ENCODE results near the gene ST14. TPM values are rescaled to one million over a fixed set of nuclear protein-coding genes. Genes with fewer than 3 reads are reported as not detected.
"Not testable (repeated sequence)": the region's sequence is repeated elsewhere in the genome, so short reads cannot be mapped to it uniquely, and the experiment has no call there.

The ST14 gene
- total RNA-seq, 4 donors from 2014 or later: 71.9 to 109 (median 84.6) TPM

- Histone ChIP-seq H3K27me3 (no peaks in the 10 kb centered on the region), H3K4me1 (peaks cover 4% of the 10 kb centered on the region), H3K36me3 (peaks cover 25% of the 10 kb centered on the region), H3K9me3 (no peaks in the 10 kb centered on the region), H3K27ac (no peak overlapping the region), H3K4me3 (no peak overlapping the region)
- TF ChIP-seq EP300 (IDR thresholded peaks at IDR 0.05) (no peak), POLR2AphosphoS5 (IDR thresholded peaks at IDR 0.05) (no peak), POLR2A (IDR thresholded peaks at IDR 0.05) (no peak), CTCF (IDR thresholded peaks at IDR 0.05) (no peak)
- no peak for DNase-seq (ENCODE audit: low spot score in 2 of 2)
- WGBS: 84% methylated on average over 2 of the region's 2 CpGs
Measured at GRCh38 chr11:130241713-130242112, 82.1 kb downstream of the ST14 start.

- Histone ChIP-seq H3K4me1 (peaks cover 8% of the 10 kb centered on the region), H3K27me3 (no peaks in the 10 kb centered on the region), H3K9me3 (no peaks in the 10 kb centered on the region), H3K36me3 (peaks cover 7% of the 10 kb centered on the region), H3K27ac (no peak overlapping the region), H3K4me3 (no peak overlapping the region)
- TF ChIP-seq POLR2AphosphoS5 (IDR thresholded peaks at IDR 0.05) (no peak), EP300 (IDR thresholded peaks at IDR 0.05) (no peak), POLR2A (IDR thresholded peaks at IDR 0.05) (no peak), CTCF (IDR thresholded peaks at IDR 0.05) (no peak)
- DNase-seq (ENCODE audit: low spot score in 2 of 2): no peak
- 54% methylated on average over 2 of the region's 2 CpGs for WGBS
Measured at GRCh38 chr11:130243816-130244215, 84.2 kb downstream of the ST14 start.

- 95% methylated on average over 3 of the region's 3 CpGs for WGBS
- TF ChIP-seq EP300 (IDR thresholded peaks at IDR 0.05) (no peak), CTCF (IDR thresholded peaks at IDR 0.05) (no peak), POLR2AphosphoS5 (IDR thresholded peaks at IDR 0.05) (no peak), POLR2A (IDR thresholded peaks at IDR 0.05) (no peak)
Measured at GRCh38 chr11:130244848-130245247, 85.3 kb downstream of the ST14 start.

GRCh38 chr11:130245375-130245774 lies 85.8 kb downstream of the ST14 start:
- 91% methylated on average over 6 of the region's 6 CpGs for WGBS

More at GRCh38 chr11:130244848-130245247, 85.3 kb downstream of the ST14 start:
- DNase-seq (ENCODE audit: low spot score in 2 of 2): no peak
- Histone ChIP-seq H3K36me3 (no peaks in the 10 kb centered on the region), H3K4me3 (no peak overlapping the region), H3K4me1 (peaks cover 8% of the 10 kb centered on the region), H3K9me3 (no peaks in the 10 kb centered on the region), H3K27ac (no peak overlapping the region), H3K27me3 (no peaks in the 10 kb centered on the region)

GRCh38 chr11:130246270-130246669 lies 86.7 kb downstream of the ST14 start:
- H3K36me3 ChIP-seq: no peaks in the 10 kb centered on the region
- H3K4me1 ChIP-seq: peaks cover 8% of the 10 kb centered on the region
- WGBS: 68% methylated on average over 1 of the region's 1 CpG
- no peaks in the 10 kb centered on the region for H3K27me3 ChIP-seq
- no peak overlapping the region for H3K4me3 ChIP-seq
- no peaks in the 10 kb centered on the region for H3K9me3 ChIP-seq
- no peak for TF ChIP-seq POLR2A (IDR thresholded peaks at IDR 0.05)
- no peak for TF ChIP-seq EP300 (IDR thresholded peaks at IDR 0.05)
- no peak for TF ChIP-seq POLR2AphosphoS5 (IDR thresholded peaks at IDR 0.05)
- TF ChIP-seq CTCF (IDR thresholded peaks at IDR 0.05): no peak
- no peak overlapping the region for H3K27ac ChIP-seq
- DNase-seq (ENCODE audit: low spot score in 2 of 2): no peak

More at GRCh38 chr11:130245375-130245774, 85.8 kb downstream of the ST14 start:
- H3K9me3 ChIP-seq; H3K4me3 ChIP-seq; H3K4me1 ChIP-seq; H3K27ac ChIP-seq; DNase-seq (ENCODE audit: low spot score in 2 of 2); H3K36me3 ChIP-seq; H3K27me3 ChIP-seq: not testable (repeated sequence)

GRCh38 chr11:130246738-130247137 lies 87.2 kb downstream of the ST14 start:
- 77% methylated on average over 3 of the region's 3 CpGs for WGBS
- H3K9me3 ChIP-seq: no peaks in the 10 kb centered on the region
- H3K4me1 ChIP-seq: peaks cover 8% of the 10 kb centered on the region
- DNase-seq (ENCODE audit: low spot score in 2 of 2): no peak
- H3K4me3 ChIP-seq: no peak overlapping the region
- H3K27ac ChIP-seq: no peak overlapping the region
- H3K27me3 ChIP-seq: no peaks in the 10 kb centered on the region
- no peaks in the 10 kb centered on the region for H3K36me3 ChIP-seq
- no peak for TF ChIP-seq CTCF (IDR thresholded peaks at IDR 0.05)
- no peak for TF ChIP-seq POLR2A (IDR thresholded peaks at IDR 0.05)
- no peak for TF ChIP-seq EP300 (IDR thresholded peaks at IDR 0.05)
- TF ChIP-seq POLR2AphosphoS5 (IDR thresholded peaks at IDR 0.05): no peak
